GM12878 (cell line): ENCODE results near the gene CCDC6. TPM values are rescaled to one million over a fixed set of nuclear protein-coding genes. Genes with fewer than 3 reads are reported as not detected.

Source experiments
- ATAC-seq: fragments of 200-7000 bp; cut with Tn5 transposase; 3 replicates; pipeline ENCODE4 v1.9.1; 2020; ENCODE audit warnings: mild to moderate bottlenecking, moderate library complexity
- BruUV-seq: library from RNA; stranded (reverse); fragments of 400-500 nt; replicated peaks from 2 replicates; lab custom pipeline; 2021; lab: Mats Ljungman, UMichigan
- CTCF ChIA-PET: fragments of 300-600 bp; sonication (Branson Sonifier 250); formaldehyde crosslinking; extraction: SDS; loops from one replicate; lab custom pipeline; 2021; ENCODE audit warnings: inconsistent platforms; lab: Yijun Ruan, JAX
- POLR2A ChIA-PET: fragments of 350-600 bp; formaldehyde crosslinking; extraction: SDS; loops from one replicate; lab custom pipeline; 2021; ENCODE audit warnings: inconsistent platforms; lab: Charles Lee
- RAD21 ChIA-PET: fragments of 300-600 bp; sonication (Branson Sonifier 250); formaldehyde crosslinking; loops from one replicate; lab custom pipeline; 2023; ENCODE audit warnings: antibody characterized with exemption; ENCODE audit not compliant: unreplicated experiment; lab: Charles Lee
- SMC1A ChIA-PET: fragments of 300-600 bp; sonication (Branson Sonifier 250); formaldehyde crosslinking; loops from one replicate; lab custom pipeline; 2023; ENCODE audit not compliant: unreplicated experiment, uncharacterized antibody; lab: Charles Lee
- DNase-seq: peaks from one replicate; pipeline ENCODE4 v3.0.0-alpha.2; 2011; ENCODE audit warnings: low read depth, low spot score
- FAIRE-seq: peaks from 3 replicates; lab custom pipeline; 2011; peaks lifted over from hg19 to GRCh38; lab: Jason Lieb, UNC
- H2AFZ ChIP-seq: 2 replicates; pipeline ENCODE4 v1.6.0; 2011; ENCODE audit warnings: low read depth, low read length, control low read depth; ENCODE audit not compliant: control insufficient read depth
- H3K27ac ChIP-seq: 2 replicates; pipeline ENCODE4 v1.5.1; 2011; ENCODE audit warnings: control low read depth; ENCODE audit not compliant: control insufficient read depth, insufficient read depth
- H3K27me3 ChIP-seq, 2 experiments: replicated peaks in 1 of 2; 2 replicates each; pipeline versions ENCODE4 v1.6.0 to v1.6.1; 2011; ENCODE audit warnings: low read length in 1 of 2; ENCODE audit not compliant: control insufficient read depth in 2 of 2, insufficient read depth in 2 of 2
- H3K36me3 ChIP-seq, 2 experiments: 2 replicates each; pipeline ENCODE4 v1.5.1; 2011; ENCODE audit warnings: low read length in 1 of 2; ENCODE audit not compliant: control insufficient read depth in 2 of 2, insufficient read depth in 2 of 2
- H3K4me1 ChIP-seq: 2 replicates; pipeline ENCODE4 v1.6.1; 2011; ENCODE audit warnings: mild to moderate bottlenecking, low read length, moderate library complexity, mixed read lengths; ENCODE audit not compliant: control insufficient read depth, insufficient read depth
- H3K4me2 ChIP-seq: 2 replicates; pipeline ENCODE4 v1.6.0; 2011; ENCODE audit warnings: control low read depth; ENCODE audit not compliant: control insufficient read depth, insufficient read depth
- H3K4me3 ChIP-seq: fragments of 200-600 bp; sonication (generic); 2 replicates; pipeline ENCODE4 v1.5.1; 2016
- H3K79me2 ChIP-seq: 2 replicates; pipeline ENCODE4 v1.6.0; 2011; ENCODE audit warnings: low read length; ENCODE audit not compliant: control insufficient read depth, insufficient read depth
- H3K9ac ChIP-seq: 2 replicates; pipeline ENCODE4 v1.8.0; 2011; ENCODE audit warnings: low read length, control low read depth, mixed read lengths; ENCODE audit not compliant: control insufficient read depth, insufficient read depth
- H3K9me3 ChIP-seq: replicated peaks from 3 replicates; pipeline ENCODE4 v1.5.1; 2011; ENCODE audit warnings: mild to moderate bottlenecking, low read length; ENCODE audit not compliant: control insufficient read depth, insufficient read depth
- H4K20me1 ChIP-seq: 2 replicates; pipeline ENCODE4 v1.6.0; 2011; ENCODE audit not compliant: control insufficient read depth, insufficient read depth
- PKNOX1 ChIP-seq: fragments of 450-650 bp; IDR thresholded peaks from 2 replicates; pipeline ENCODE4 v1.6.1; 2016; ENCODE audit warnings: mild to moderate bottlenecking
- TCF7 ChIP-seq: IDR thresholded peaks from 2 replicates; pipeline ENCODE4 v1.6.1; 2014; ENCODE audit warnings: antibody characterized with exemption, borderline replicate concordance
- YY1 ChIP-seq: IDR thresholded peaks from 2 replicates; pipeline ENCODE4 v1.6.1; 2011; ENCODE audit warnings: low read depth, mild to moderate bottlenecking, low read length
- ZBED1 ChIP-seq: IDR thresholded peaks from 2 replicates; pipeline ENCODE4 v1.6.1; 2016; ENCODE audit warnings: borderline replicate concordance
- WGBS: methylation state at CpG from one replicate; pipeline ENCODE4 v1.1.6; 2016; ENCODE audit warnings: low lambda C conversion rate; ENCODE audit not compliant: insufficient replicate concordance, insufficient coverage; ENCODE audit errors: missing lambda C conversion rate; 5-methylcytosine and 5-hydroxymethylcytosine counted together
- in situ Hi-C: fragments of 300-500 bp; cut with MboI; formaldehyde crosslinking; loops from 9 replicates; pipeline ENCODE4 v1.14.3; 2018; ENCODE audit warnings: mixed read lengths
- intact Hi-C: fragments of 100-400 bp; cut with micrococcal nuclease; formaldehyde crosslinking; loops from one replicate; pipeline ENCODE4 v1.14.2; 2022; ENCODE audit not compliant: unreplicated experiment
- polyA plus RNA-seq, 11 experiments: library from polyadenylated mRNA; depleted of rRNA in 4 of 11; unstranded in 6 of 11; stranded (reverse) in 5 of 11; fragments of >200 nt; fragmentation: Nextera tagmentation in 4 of 11; fragmentation: Illumina TruSeq in 1 of 11; extraction: Ambion mirVana in 4 of 11; extraction: Trizol in 1 of 11; gene quantifications; 1 replicate in 1 of 11; 2 replicates in 10 of 11; pipeline versions ENCODE4 v1.2.1 to v1.2.3, GENCODE V29; 2011 to 2016; ENCODE audit warnings: inconsistent platforms in 2 of 11, missing spikeins in 2 of 11, low read depth in 1 of 11
- total RNA-seq, 4 experiments: library from RNA; depleted of rRNA in 3 of 4; stranded (reverse); fragments of >200 nt in 3 of 4; fragmentation: Illumina TruSeq in 1 of 4; extraction: Trizol in 1 of 4; gene quantifications; 2 replicates each; pipeline versions ENCODE4 v1.2.1 to v1.2.3, GENCODE V29; 2013 to 2021
- TF ChIP-seq, protein P1 (sequence below): IDR thresholded peaks from 2 replicates; pipeline ENCODE4 v1.6.1; 2011; ENCODE audit warnings: low read depth, mild to moderate bottlenecking, low read length, moderate library complexity, borderline replicate concordance; ENCODE audit errors: extremely low read depth

Gene CCDC6
- total and polyA plus RNA-seq, 10 of the 15 experiments (the other 5 are each of a cell fraction or from before 2014, with no cell fraction given): 11.8 to 46.2 (median 26.7) TPM

DNA sequence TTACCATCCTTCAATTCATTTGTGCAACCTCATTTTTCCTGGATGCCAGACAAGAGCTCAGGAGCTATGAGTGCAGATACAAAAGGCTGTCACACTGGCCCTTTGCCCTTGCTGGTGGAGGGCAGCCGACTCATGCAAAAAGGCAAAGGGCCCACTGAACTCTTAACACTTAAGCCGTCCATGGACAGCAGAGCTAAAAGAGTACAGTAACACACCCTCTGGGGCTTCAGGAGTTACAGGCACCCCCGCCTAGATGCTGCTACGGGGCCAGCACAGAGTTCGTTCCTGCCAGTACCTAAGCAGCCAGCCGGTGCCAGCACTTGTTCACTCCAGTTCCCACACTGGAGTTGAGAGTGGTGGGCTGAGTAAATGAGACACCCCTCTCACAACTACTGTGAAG lies 83.2 kb downstream of the CCDC6 start:
- Histone ChIP-seq H3K36me3 (peaks cover 2 to 7% of the 10 kb centered on the region in 2 experiments; a peak in 3 of 4 replicates), H3K9ac (no peak overlapping the region), H3K4me3 (no peak overlapping the region), H3K4me2 (no peak overlapping the region), H3K27ac (no peak overlapping the region), H3K9me3 (no peaks in the 10 kb centered on the region; the same call in 2 of the 3 replicates), H3K4me1 (no peaks in the 10 kb centered on the region), H3K27me3 (no peaks in the 10 kb centered on the region), H3K79me2 (no peaks in the 10 kb centered on the region), H2AFZ (no peak overlapping the region), H4K20me1 (no peaks in the 10 kb centered on the region)
- TF ChIP-seq PKNOX1: no peak
- TF ChIP-seq ZBED1: no peak
- TF ChIP-seq, protein P1, sequence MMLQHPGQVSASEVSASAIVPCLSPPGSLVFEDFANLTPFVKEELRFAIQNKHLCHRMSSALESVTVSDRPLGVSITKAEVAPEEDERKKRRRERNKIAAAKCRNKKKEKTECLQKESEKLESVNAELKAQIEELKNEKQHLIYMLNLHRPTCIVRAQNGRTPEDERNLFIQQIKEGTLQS: no peak
- TF ChIP-seq YY1: no peak
- no peak for TF ChIP-seq TCF7
- ATAC-seq: no peak
- in situ Hi-C loops (no loop called here), intact Hi-C loops (no loop called here)
- ChIA-PET CTCF (interaction anchor here (1.2 to 2.2 kb wide), 4 partner anchors 10 to 83 kb away, joined by 3 to 7 read pairs (median 5); partner anchors contain the start of gene CCDC6), RAD21 (interaction anchor here (1.5 to 2.0 kb wide), 2 partner anchors 45 to 85 kb away, joined by 3 to 4 read pairs; no protein-coding TSS in a partner anchor), SMC1A (interaction anchor here (0.6 to 3.7 kb wide), 4 partner anchors 9 to 31 kb away, joined by 3 to 24 read pairs (median 8); no protein-coding TSS in a partner anchor), POLR2A (interaction anchor here (0.6 kb wide), 1 partner anchor 16 kb away, joined by 3 read pairs; no protein-coding TSS in a partner anchor)
- 84% methylated on average over 6 of the region's 6 CpGs for WGBS
- no peak for FAIRE-seq
- no TSS peak for BruUV-seq
- no peak for DNase-seq
